K562 (cell line): ENCODE measurements around the gene CAPN12. TPM values are rescaled to one million over a fixed set of nuclear protein-coding genes. Genes with fewer than 3 reads are reported as not detected.

Experiments used
- ATAC-seq: fragments of 200-7000 bp; cut with Tn5 transposase; 3 replicates; pipeline ENCODE4 v1.9.1; 2020; ENCODE audit warnings: moderate library complexity
- BruUV-seq: library from RNA; stranded (reverse); fragments of 400-500 nt; replicated peaks from 2 replicates; lab custom pipeline; 2021; lab: Mats Ljungman, UMichigan
- CTCF ChIA-PET: fragments of 300-600 bp; formaldehyde crosslinking; extraction: SDS; loops from one replicate; lab custom pipeline; 2021; ENCODE audit warnings: low intra/inter-chr PET ratio; lab: Yijun Ruan, JAX
- POLR2A ChIA-PET: fragments of 300-600, 350-650 bp; sonication (Branson Sonifier 250); formaldehyde crosslinking; extraction: SDS; loops from one replicate; lab custom pipeline; 2021; ENCODE audit warnings: antibody characterized with exemption, inconsistent platforms; lab: Yijun Ruan, JAX
- DNase-seq, 4 experiments: peaks; one replicate each; pipeline versions ENCODE4 v3.0.0 to v3.0.0-alpha.2; 2011 to 2018; ENCODE audit warnings: low spot score in 3 of 4, mixed read lengths in 3 of 4; ENCODE audit errors: extremely low read depth in 1 of 4
- FAIRE-seq: peaks from 2 replicates; lab custom pipeline; 2011; peaks lifted over from hg19 to GRCh38; lab: Jason Lieb, UNC
- H2AFZ ChIP-seq: 2 replicates; pipeline ENCODE4 v1.6.0; 2011; ENCODE audit warnings: low read depth, low read length, control low read depth, inconsistent platforms
- H3K27ac ChIP-seq: fragments of 200-600 bp; 3 replicates; pipeline ENCODE4 v1.8.0; 2011; ENCODE audit warnings: low read depth, mild to moderate bottlenecking, control low read depth, inconsistent platforms, low read length, moderate library complexity, mixed read lengths; ENCODE audit errors: extremely low read depth
- H3K27me3 ChIP-seq, 2 experiments: fragments of 300-600 bp in 1 of 2; 2 replicates in 1 of 2; 3 replicates in 1 of 2; pipeline versions ENCODE4 v1.6.0 to v1.8.0; 2011; ENCODE audit warnings: inconsistent platforms in 2 of 2, low read length in 2 of 2, mild to moderate bottlenecking in 1 of 2, mixed read lengths in 1 of 2, moderate library complexity in 1 of 2; ENCODE audit not compliant: control insufficient read depth in 2 of 2, insufficient read depth in 2 of 2
- H3K36me3 ChIP-seq: fragments of 300-600 bp; 3 replicates; pipeline ENCODE4 v1.8.0; 2011; ENCODE audit warnings: mild to moderate bottlenecking, low read length, inconsistent platforms; ENCODE audit not compliant: control insufficient read depth, insufficient read depth
- H3K4me1 ChIP-seq, 2 experiments: fragments of 200-600 bp in 1 of 2; replicated peaks in 1 of 2; 2 replicates in 1 of 2; 3 replicates in 1 of 2; pipeline versions ENCODE4 v1.5.1 to v1.8.0; 2011; ENCODE audit warnings: inconsistent platforms in 2 of 2, low read length in 2 of 2, mild to moderate bottlenecking in 1 of 2, mixed read lengths in 1 of 2, moderate library complexity in 1 of 2; ENCODE audit not compliant: control insufficient read depth in 2 of 2, insufficient read depth in 2 of 2
- H3K4me2 ChIP-seq: 2 replicates; pipeline ENCODE4 v1.6.1; 2011; ENCODE audit warnings: low read length, control low read depth, inconsistent platforms, mixed read lengths; ENCODE audit not compliant: insufficient read depth
- H3K4me3 ChIP-seq: fragments of 200-600 bp; sonication (generic), shearing (Covaris generic); 2 replicates; pipeline ENCODE4 v1.5.1; 2016; ENCODE audit warnings: control low read depth, inconsistent platforms
- H3K79me2 ChIP-seq: fragments of 200-600 bp; 3 replicates; pipeline ENCODE4 v1.8.0; 2011; ENCODE audit warnings: low read length, inconsistent platforms; ENCODE audit not compliant: control insufficient read depth, insufficient read depth
- H3K9ac ChIP-seq, 2 experiments: 2 replicates each; pipeline versions ENCODE4 v1.6.0 to v1.6.1; 2011; ENCODE audit warnings: low read depth in 2 of 2, low read length in 2 of 2, control low read depth in 1 of 2, inconsistent platforms in 1 of 2, mild to moderate bottlenecking in 1 of 2, mixed read lengths in 1 of 2; ENCODE audit not compliant: insufficient read depth in 1 of 2
- H3K9me1 ChIP-seq: one replicate; pipeline ENCODE4 v1.6.0; 2011; ENCODE audit warnings: inconsistent platforms, mild to moderate bottlenecking, low read length, moderate library complexity; ENCODE audit not compliant: control insufficient read depth, insufficient read depth
- H3K9me3 ChIP-seq: replicated peaks from 2 replicates; pipeline ENCODE4 v1.5.1; 2011; ENCODE audit warnings: low read depth, low read length, inconsistent platforms; ENCODE audit not compliant: control insufficient read depth, insufficient read depth
- H4K20me1 ChIP-seq: replicated peaks from 2 replicates; pipeline ENCODE4 v1.6.1; 2011; ENCODE audit warnings: low read length, inconsistent platforms, mixed read lengths; ENCODE audit not compliant: control insufficient read depth, insufficient read depth
- MEIS2 ChIP-seq: fragments of 450-650 bp; IDR thresholded peaks from 2 replicates; pipeline ENCODE4 v1.6.1; 2014; ENCODE audit warnings: mild to moderate bottlenecking; ENCODE audit not compliant: partially characterized antibody
- NELFE ChIP-seq: IDR thresholded peaks from 2 replicates; pipeline ENCODE4 v1.6.1; 2011; ENCODE audit warnings: mild to moderate bottlenecking; ENCODE audit not compliant: insufficient read depth, insufficient read length
- POU5F1 ChIP-seq: fragments of 150-350 bp; IDR thresholded peaks from 2 replicates; pipeline ENCODE4 v1.6.1; 2014; ENCODE audit warnings: borderline replicate concordance, low read length, low read depth, mild to moderate bottlenecking; ENCODE audit not compliant: partially characterized antibody
- SNRNP70 ChIP-seq: fragments of 200-400 bp; formaldehyde crosslinking; optimal IDR thresholded peaks from 2 replicates; pipeline ENCODE3; 2017; ENCODE audit warnings: low read depth, low read length
- WGBS: fragments of 100-300 bp; shearing (Covaris generic); methylation state at CpG from one replicate; pipeline ENCODE4 v1.1.6; 2016; ENCODE audit warnings: low coverage, mixed read lengths; ENCODE audit not compliant: insufficient coverage; ENCODE audit errors: missing lambda C conversion rate; 5-methylcytosine and 5-hydroxymethylcytosine counted together
- in situ Hi-C: fragments of 300-500 bp; cut with MboI; formaldehyde crosslinking; loops from 4 replicates; pipeline ENCODE4 v1.15.0; 2018; ENCODE audit warnings: inconsistent platforms, mixed read lengths
- intact Hi-C: fragments of 100-400 bp; cut with micrococcal nuclease; formaldehyde crosslinking; loops from 2 replicates; pipeline ENCODE4 v1.14.2; 2022
- polyA plus RNA-seq, 8 experiments: library from polyadenylated mRNA; depleted of rRNA in 4 of 8; stranded (reverse) in 5 of 8; unstranded in 3 of 8; fragments of >200 nt; fragmentation: Nextera tagmentation in 2 of 8; fragmentation: Illumina TruSeq in 1 of 8; extraction: Ambion mirVana in 2 of 8; extraction: Trizol in 1 of 8; gene quantifications; 2 replicates each; pipeline versions ENCODE4 v1.2.1 to v1.2.3, GENCODE V29; 2011 to 2014; ENCODE audit warnings: inconsistent platforms in 1 of 8, missing spikeins in 1 of 8
- total RNA-seq, 7 experiments: library from RNA; depleted of rRNA in 6 of 7; stranded (reverse); fragments of >200 nt in 6 of 7; fragmentation: Illumina TruSeq in 2 of 7; extraction: Trizol in 2 of 7; gene quantifications; 2 replicates each; pipeline versions ENCODE4 v1.2.1 to v1.2.3, GENCODE V29; 2011 to 2021; ENCODE audit warnings: low replicate concordance in 1 of 7
- TF ChIP-seq, protein P1 (sequence below): fragments of 200-800 bp; sonication (Bioruptor generic); IDR thresholded peaks from 2 replicates; pipeline ENCODE4 v1.6.1; 2016; ENCODE audit warnings: missing genetic modification characterization, missing compliant biosample characterization
- TF ChIP-seq, protein P2 (sequence below): fragments of 450-650 bp; IDR thresholded peaks from 2 replicates; pipeline ENCODE4 v1.6.1; 2017; ENCODE audit warnings: mild to moderate bottlenecking, moderate library complexity
- TF ChIP-seq, protein P3 (sequence below): fragments of 250-450 bp; sonication (Bioruptor Pico); IDR thresholded peaks from 2 replicates; pipeline ENCODE4 v1.4.0; 2020; ENCODE audit warnings: mild to moderate bottlenecking

Gene CAPN12
- total and polyA plus RNA-seq, 9 of the 15 experiments (the other 6 are each of a cell fraction or from before 2014, with no cell fraction given): 0.83 to 7.0 (median 1.6) TPM

DNA sequence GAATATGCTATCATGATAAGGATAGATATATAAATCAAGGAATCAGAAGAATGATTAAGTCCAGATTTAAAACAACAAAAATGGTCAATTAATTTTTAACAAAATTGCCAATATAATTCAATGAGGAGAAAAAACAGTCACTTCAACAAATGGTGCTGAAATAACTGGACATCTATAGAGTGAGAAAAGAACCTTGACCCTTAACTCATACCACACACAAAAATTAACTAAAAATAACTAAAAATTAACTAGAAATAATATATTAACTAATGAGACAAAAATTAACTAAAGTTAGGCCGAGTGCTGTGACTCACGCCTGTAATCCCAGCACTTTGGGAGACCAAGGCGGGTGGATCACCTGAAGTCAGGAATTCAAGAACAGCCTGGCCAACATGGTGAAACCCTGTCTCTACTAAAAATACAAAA lies 19.5 kb upstream of the CAPN12 start:
- TF ChIP-seq, protein P1, sequence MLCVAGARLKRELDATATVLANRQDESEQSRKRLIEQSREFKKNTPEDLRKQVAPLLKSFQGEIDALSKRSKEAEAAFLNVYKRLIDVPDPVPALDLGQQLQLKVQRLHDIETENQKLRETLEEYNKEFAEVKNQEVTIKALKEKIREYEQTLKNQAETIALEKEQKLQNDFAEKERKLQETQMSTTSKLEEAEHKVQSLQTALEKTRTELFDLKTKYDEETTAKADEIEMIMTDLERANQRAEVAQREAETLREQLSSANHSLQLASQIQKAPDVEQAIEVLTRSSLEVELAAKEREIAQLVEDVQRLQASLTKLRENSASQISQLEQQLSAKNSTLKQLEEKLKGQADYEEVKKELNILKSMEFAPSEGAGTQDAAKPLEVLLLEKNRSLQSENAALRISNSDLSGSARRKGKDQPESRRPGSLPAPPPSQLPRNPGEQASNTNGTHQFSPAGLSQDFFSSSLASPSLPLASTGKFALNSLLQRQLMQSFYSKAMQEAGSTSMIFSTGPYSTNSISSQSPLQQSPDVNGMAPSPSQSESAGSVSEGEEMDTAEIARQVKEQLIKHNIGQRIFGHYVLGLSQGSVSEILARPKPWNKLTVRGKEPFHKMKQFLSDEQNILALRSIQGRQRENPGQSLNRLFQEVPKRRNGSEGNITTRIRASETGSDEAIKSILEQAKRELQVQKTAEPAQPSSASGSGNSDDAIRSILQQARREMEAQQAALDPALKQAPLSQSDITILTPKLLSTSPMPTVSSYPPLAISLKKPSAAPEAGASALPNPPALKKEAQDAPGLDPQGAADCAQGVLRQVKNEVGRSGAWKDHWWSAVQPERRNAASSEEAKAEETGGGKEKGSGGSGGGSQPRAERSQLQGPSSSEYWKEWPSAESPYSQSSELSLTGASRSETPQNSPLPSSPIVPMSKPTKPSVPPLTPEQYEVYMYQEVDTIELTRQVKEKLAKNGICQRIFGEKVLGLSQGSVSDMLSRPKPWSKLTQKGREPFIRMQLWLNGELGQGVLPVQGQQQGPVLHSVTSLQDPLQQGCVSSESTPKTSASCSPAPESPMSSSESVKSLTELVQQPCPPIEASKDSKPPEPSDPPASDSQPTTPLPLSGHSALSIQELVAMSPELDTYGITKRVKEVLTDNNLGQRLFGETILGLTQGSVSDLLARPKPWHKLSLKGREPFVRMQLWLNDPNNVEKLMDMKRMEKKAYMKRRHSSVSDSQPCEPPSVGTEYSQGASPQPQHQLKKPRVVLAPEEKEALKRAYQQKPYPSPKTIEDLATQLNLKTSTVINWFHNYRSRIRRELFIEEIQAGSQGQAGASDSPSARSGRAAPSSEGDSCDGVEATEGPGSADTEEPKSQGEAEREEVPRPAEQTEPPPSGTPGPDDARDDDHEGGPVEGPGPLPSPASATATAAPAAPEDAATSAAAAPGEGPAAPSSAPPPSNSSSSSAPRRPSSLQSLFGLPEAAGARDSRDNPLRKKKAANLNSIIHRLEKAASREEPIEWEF (CRISPR knock-in tag): no peak
- TF ChIP-seq, protein P2, sequence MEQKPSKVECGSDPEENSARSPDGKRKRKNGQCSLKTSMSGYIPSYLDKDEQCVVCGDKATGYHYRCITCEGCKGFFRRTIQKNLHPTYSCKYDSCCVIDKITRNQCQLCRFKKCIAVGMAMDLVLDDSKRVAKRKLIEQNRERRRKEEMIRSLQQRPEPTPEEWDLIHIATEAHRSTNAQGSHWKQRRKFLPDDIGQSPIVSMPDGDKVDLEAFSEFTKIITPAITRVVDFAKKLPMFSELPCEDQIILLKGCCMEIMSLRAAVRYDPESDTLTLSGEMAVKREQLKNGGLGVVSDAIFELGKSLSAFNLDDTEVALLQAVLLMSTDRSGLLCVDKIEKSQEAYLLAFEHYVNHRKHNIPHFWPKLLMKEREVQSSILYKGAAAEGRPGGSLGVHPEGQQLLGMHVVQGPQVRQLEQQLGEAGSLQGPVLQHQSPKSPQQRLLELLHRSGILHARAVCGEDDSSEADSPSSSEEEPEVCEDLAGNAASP: no peak
- TF ChIP-seq NELFE: no peak
- TF ChIP-seq POU5F1: no peak
- TF ChIP-seq MEIS2: no peak
- TF ChIP-seq SNRNP70: no peak
- TF ChIP-seq, protein P3, sequence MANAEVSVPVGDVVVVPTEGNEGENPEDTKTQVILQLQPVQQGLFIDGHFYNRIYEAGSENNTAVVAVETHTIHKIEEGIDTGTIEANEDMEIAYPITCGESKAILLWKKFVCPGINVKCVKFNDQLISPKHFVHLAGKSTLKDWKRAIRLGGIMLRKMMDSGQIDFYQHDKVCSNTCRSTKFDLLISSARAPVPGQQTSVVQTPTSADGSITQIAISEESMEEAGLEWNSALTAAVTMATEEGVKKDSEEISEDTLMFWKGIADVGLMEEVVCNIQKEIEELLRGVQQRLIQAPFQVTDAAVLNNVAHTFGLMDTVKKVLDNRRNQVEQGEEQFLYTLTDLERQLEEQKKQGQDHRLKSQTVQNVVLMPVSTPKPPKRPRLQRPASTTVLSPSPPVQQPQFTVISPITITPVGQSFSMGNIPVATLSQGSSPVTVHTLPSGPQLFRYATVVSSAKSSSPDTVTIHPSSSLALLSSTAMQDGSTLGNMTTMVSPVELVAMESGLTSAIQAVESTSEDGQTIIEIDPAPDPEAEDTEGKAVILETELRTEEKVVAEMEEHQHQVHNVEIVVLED (CRISPR knock-in tag): no peak
- TF ChIP-seq, all 486 proteins: peak for 0
- Histone ChIP-seq H4K20me1 (no peaks in the 10 kb centered on the region), H3K4me2 (no peak overlapping the region), H3K79me2 (no peaks in the 10 kb centered on the region), H3K36me3 (no peaks in the 10 kb centered on the region), H3K27me3 (no peaks in the 10 kb centered on the region), H3K9ac (no peak overlapping the region), H3K9me1 (no peaks in the 10 kb centered on the region), H3K4me1 (no peaks in the 10 kb centered on the region; a peak in 1 of 5 replicates), H2AFZ (no peak overlapping the region), H3K27ac (no peak overlapping the region), H3K9me3 (no peaks in the 10 kb centered on the region), H3K4me3 (no peak overlapping the region)
- intact Hi-C loops (no loop called here), in situ Hi-C loops (no loop called here)
- BruUV-seq: no TSS peak
- no peak for FAIRE-seq
- WGBS: 58% methylated on average over 3 of the region's 3 CpGs
- no peak for ATAC-seq
- no peak for DNase-seq
- ChIA-PET POLR2A (no interaction called here), CTCF (no interaction called here)
